ENCODE measurements around the gene KRTAP1-4.

- TF ChIP-seq, protein P1, sequence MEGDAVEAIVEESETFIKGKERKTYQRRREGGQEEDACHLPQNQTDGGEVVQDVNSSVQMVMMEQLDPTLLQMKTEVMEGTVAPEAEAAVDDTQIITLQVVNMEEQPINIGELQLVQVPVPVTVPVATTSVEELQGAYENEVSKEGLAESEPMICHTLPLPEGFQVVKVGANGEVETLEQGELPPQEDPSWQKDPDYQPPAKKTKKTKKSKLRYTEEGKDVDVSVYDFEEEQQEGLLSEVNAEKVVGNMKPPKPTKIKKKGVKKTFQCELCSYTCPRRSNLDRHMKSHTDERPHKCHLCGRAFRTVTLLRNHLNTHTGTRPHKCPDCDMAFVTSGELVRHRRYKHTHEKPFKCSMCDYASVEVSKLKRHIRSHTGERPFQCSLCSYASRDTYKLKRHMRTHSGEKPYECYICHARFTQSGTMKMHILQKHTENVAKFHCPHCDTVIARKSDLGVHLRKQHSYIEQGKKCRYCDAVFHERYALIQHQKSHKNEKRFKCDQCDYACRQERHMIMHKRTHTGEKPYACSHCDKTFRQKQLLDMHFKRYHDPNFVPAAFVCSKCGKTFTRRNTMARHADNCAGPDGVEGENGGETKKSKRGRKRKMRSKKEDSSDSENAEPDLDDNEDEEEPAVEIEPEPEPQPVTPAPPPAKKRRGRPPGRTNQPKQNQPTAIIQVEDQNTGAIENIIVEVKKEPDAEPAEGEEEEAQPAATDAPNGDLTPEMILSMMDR (conservative IDR thresholded peaks at IDR 0.05; ENCODE audit: low read depth, low read length), result no peak
- TF ChIP-seq EZH2 (IDR thresholded peaks at IDR 0.05; ENCODE audit: borderline replicate concordance, low read depth, low read length, poor library complexity, severe bottlenecking), result no peak
Measured at GRCh38 chr17:40980117-40980516, 49.9 kb downstream of the KRTAP1-4 start.
